ENCODE measurements around the gene TIMM10B. TPM values are rescaled to one million over a fixed set of nuclear protein-coding genes. Genes with fewer than 3 reads are reported as not detected.
A peak's percentile ranks its signal among the peaks of the same experiment; 100 is the strongest.

The TIMM10B gene
- total and polyA plus RNA-seq, 9 of the 15 experiments (the other 6 are each of a cell fraction or from before 2014, with no cell fraction given) = 43.2 to 163 (median 57.0) TPM

DNA sequence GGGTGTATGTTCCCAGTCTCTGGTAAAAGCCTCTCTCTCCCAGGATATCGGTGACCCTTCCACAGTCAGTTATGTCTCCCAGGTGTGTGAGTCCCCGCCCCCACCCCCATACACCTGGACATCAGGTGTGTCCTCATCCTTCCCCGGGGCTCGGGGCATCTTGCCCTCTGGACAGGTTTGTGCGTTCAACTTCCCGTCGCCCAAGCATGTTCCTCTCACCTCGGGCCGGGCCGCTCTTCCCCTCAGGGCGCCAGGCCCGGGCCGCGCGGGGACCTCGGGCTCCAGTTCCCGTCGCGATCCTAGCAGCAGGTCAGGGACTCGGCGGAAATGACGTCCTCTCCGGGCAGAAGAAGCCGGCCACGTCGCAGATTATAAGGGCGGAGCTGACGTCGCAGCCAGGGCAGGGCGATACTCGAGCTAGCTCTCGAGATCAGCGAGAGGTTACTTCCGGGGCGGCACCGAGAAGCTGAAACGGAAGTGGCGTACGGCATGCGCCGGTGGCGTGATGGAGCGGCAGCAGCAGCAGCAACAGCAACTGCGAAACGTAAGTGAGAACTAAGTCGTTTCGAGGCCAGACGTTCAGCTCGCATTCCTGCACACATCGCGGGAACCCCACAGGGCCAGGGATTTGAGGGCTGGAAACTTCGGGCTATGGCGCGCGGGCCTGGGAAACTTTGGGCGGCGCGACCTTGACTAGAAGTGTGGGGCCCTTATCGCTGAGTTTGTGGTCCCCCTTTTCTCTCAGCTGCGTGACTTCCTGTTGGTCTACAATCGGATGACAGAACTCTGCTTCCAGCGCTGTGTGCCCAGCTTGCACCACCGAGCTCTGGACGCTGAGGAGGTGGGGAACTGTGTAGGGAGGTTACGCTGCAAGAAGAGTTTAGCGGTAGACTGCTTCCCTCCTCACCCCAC lies at the start of gene TIMM10B, which contains the start of gene ARFIP2 (continued):
- TF ChIP-seq, protein P1, sequence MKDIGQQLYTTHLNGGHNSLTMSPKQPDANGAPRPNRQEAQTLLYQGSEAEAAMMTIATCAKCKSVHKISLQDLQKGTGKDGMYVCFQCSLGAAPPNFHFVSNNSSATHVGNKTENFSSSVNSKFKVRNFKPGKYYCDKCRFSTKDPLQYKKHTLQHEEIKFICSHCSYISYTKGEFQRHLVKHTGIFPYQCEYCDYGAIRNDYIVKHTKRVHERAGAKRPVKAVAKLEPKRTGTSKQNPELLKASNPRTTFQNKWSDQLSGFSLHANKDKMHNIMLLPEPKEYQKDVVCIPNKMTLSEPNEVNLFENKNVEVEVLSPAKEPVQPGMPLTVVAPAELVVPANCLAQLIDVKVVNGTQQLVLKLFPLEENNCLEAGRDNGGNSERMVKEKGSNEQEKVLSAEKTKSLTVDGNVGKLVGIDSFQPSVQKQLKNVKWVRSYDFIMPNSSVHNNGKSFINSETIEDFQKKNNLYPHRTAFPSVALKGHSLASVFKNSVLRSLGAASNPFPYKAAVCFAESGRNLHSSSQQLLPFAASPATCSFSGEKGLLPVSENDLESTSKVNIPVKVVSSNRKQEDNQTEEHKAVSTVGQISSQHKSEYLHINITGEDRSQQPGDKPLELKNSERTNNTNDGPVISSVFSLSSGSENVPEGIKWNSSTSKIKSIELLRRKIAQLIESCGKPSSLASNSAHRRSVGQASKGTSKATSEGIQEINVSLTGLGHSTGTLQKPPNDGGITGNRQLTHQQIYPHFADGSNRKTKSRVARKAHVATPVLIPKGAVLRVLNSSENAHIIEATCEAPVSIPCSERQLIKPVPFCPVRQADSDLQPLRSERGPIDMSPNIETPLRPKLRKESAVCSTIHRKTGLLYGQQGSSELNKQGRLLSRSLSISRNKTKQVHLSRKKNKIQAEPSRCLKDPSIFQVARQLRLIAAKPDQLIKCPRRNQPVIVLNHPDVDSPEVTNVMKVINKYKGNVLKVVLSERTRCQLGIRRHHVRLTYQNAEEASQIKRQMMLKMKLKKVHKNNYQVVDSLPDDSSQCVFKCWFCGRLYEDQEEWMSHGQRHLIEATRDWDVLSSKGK (CRISPR knock-in tag; IDR thresholded peaks at IDR 0.05) = no peak
- no peak for TF ChIP-seq DDX20 (tag; IDR thresholded peaks at IDR 0.05; ENCODE audit: low read depth)
- TF ChIP-seq ETV6 (IDR thresholded peaks at IDR 0.05; ENCODE audit: borderline replicate concordance in 1 of 2, low read depth in 2 of 2, low read length in 1 of 2) = 0 out of 4 replicates have a peak, but pooled peaks of 1 of the 2 experiments have one; percentile 36
- TF ChIP-seq ETV6 (CRISPR knock-in tag; IDR thresholded peaks at IDR 0.05; ENCODE audit: borderline replicate concordance) = no peak
- TF ChIP-seq, protein P2, sequence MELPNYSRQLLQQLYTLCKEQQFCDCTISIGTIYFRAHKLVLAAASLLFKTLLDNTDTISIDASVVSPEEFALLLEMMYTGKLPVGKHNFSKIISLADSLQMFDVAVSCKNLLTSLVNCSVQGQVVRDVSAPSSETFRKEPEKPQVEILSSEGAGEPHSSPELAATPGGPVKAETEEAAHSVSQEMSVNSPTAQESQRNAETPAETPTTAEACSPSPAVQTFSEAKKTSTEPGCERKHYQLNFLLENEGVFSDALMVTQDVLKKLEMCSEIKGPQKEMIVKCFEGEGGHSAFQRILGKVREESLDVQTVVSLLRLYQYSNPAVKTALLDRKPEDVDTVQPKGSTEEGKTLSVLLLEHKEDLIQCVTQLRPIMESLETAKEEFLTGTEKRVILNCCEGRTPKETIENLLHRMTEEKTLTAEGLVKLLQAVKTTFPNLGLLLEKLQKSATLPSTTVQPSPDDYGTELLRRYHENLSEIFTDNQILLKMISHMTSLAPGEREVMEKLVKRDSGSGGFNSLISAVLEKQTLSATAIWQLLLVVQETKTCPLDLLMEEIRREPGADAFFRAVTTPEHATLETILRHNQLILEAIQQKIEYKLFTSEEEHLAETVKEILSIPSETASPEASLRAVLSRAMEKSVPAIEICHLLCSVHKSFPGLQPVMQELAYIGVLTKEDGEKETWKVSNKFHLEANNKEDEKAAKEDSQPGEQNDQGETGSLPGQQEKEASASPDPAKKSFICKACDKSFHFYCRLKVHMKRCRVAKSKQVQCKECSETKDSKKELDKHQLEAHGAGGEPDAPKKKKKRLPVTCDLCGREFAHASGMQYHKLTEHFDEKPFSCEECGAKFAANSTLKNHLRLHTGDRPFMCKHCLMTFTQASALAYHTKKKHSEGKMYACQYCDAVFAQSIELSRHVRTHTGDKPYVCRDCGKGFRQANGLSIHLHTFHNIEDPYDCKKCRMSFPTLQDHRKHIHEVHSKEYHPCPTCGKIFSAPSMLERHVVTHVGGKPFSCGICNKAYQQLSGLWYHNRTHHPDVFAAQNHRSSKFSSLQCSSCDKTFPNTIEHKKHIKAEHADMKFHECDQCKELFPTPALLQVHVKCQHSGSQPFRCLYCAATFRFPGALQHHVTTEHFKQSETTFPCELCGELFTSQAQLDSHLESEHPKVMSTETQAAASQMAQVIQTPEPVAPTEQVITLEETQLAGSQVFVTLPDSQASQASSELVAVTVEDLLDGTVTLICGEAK (IDR thresholded peaks at IDR 0.05) = peak; percentile 98
- TF ChIP-seq, protein P2 (CRISPR knock-in tag; IDR thresholded peaks at IDR 0.05) = no peak
